GM19452 (cell line): Measurements from ENCODE around the gene WWOX.

ENCODE experiments used
- ATAC-seq: cut with Tn5 transposase; IDR thresholded peaks from one replicate; pipeline ENCODE4 v1.9.1; 2021; ENCODE audit not compliant: unreplicated experiment

WWOX gene

DNA sequence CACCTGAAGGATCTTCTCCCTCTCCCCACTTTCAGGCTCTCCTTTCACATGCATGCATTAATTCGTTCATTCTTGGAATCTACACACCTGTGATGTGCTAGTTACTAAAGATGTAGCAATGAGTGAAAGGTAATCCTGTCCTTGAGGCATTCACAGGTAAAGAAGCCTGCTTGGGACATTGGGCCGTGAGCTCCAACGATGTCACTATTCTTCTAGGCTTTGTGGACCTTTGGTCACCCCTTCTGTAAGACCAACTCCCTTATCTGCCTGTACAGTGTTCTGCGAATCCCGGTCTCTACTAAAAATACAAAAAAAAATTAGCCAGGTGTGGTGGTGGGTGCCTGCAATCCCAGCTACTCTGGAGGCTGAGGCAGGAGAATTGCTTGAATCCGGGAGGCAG, 892.5 kb downstream of the WWOX start:
- ATAC-seq: no peak

DNA sequence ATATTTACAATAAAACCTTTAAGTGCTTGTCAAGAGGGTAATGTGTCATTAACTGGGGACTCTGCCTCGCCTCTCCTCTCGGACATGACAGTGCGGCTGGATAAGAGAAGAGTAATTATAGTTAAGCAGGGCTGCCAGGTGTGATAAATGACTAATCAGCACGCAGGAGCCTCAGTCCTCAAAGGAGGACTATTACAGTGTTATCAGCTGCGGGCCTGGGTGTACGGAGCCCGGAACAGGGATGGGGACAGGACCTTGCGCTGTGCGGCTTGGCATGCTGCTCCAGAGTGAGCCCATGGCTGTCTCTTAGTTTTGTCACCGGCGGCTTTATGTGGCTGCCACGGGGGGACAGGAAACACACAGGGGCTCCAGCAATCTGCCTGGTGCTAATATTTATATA, 893.9 kb downstream of the WWOX start:
- ATAC-seq: no peak

DNA sequence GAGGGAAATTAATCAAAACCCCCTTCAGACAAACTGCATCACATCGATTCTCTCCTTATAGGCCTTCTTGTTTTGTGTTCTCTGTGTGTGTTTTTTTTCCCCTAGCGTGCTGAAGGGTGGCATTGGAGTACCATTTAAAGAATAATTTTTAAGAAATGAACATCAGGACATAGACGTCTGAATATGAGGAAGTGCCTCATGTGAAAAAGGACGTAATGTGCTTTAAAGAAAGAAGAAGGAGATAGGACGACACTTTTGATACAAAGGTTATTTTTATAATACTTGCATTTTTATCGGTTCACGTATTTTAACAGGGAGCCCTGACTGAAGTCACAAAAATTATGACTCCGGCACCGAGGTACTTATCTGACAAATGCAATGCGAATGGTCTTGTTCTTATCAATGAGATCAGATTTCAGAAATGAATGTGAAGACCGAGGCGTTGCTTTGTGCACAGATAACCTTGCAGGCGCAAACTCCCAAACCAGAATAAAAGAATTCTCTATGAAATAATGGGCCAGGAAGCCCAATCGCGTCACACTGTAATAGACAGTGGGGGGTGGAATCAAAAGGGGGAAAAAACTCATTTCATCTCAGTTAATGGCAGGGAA, 894.8 kb downstream of the WWOX start:
- ATAC-seq: no peak

DNA sequence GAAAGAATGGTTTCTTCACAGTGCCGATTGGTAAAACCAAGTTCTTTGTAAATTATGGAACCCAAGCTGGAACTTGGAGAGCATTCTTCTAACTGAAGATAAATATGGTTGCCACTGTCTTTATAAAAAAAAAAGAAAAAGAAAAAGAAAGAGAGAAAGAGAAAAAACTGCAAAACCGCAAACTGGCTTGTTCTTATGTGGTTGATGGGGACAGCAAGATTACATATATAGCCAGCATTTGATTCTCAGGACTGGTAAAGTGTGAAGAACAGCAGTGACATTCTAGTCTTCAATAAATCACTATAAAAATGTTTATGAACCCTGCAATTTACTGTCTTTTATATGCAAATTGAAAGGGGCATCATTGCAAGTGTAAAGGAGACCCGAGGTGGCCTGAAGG, 896.0 kb downstream of the WWOX start:
- ATAC-seq: no peak

DNA sequence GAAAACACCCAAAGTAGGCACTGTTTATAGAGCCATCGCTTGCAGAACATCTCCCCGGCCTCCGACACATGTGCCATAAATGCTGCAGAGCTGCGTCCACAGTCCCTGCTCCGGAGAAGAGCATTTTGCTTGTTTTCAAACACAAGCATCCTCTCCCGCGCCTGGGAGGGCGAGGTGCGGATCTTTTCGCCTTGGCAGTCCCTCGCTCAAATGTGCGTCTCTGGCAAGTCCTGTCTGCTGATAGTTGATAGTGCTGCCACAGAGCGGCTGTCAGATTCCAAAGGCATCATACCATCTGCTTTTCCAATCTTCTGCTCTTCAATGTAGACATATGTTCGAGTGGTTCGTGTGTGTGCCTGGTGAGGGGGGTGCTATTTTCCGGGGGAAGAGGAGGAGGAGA, 897.3 kb downstream of the WWOX start:
- no peak for ATAC-seq

DNA sequence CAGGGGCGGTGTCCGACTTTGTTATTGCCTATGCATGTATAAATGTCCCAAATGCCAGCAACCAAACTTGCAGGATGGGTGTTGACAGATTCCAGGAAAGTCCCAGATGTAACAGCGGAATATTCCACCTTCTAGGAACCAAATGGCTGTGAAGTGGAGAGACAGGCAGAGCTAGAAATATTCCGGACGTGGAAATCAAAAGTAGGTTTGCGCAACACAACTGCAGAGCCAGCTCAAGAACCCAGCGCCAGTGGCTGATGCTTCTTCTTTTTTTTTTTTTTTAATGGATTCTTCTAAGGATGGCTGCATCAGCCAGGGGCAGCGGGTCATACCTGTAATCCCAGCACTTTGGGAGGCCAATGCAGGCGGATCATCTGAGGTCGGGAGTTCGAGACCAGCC, 899.4 kb downstream of the WWOX start:
- ATAC-seq: no peak

DNA sequence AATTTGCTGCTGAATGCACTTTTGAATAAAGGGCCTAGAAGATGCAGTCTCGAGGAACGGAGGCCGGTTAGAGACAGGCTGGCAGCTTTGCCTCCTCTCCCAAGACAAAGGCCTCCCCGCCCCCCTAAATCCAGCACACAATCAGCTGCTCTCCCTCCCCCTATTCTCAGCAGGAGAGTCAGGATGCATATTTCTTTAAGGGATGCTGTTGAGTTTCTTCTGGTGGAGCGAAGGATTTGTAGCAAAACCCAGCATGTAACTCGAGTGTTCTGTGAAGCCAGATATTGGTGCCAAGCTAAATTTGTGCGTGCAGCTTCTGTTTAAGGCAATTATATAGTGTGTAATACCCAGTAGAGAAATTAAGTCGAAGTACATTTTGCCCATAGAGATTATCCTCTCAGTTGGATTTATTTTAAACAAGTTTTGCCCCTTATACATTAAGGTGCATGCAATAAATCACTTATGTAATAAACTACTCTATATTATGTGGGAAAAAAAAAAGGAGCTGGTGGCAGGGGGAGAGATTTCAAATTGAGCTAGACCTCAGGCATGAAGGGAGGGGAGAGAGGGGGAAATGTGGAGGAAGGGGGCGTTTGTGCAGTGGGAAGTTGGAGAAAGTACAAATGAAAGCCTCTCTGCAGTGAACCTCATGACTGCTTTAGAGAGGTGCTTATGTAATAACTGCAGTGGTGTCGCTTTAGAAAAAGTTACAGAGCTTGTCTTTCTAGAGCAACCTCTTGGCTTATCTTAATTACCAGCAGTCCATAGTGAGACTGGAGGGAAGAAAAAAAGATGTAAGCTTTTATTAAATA, 901.9 kb downstream of the WWOX start:
- no peak for ATAC-seq

DNA sequence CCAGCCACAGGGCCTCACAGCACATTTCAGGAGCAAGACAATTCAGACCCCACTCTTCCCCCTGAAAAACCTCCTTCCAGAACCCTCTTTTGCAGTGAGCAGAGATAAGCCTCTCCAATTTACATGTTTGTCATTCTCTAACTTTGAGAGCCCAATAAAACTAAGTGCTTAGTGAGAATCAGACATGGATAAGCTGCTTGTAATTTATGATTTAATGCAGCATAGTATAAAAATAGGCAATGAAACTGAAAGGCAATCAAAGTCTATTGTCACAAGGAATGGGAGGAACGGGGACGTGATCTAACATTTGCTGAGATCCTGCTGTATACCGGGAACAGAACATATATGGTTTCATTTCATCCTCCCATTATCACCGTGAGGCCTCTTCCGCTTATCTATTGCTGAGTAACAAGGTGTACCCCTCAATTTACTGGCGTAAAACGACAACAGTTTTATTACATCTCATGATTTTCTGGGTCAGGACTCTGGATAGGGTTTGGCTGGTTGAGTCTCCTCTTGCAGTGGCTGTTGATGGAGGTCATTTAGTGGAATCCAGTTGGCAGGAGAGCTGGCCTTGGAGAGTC, 903.7 kb downstream of the WWOX start:
- no peak for ATAC-seq

DNA sequence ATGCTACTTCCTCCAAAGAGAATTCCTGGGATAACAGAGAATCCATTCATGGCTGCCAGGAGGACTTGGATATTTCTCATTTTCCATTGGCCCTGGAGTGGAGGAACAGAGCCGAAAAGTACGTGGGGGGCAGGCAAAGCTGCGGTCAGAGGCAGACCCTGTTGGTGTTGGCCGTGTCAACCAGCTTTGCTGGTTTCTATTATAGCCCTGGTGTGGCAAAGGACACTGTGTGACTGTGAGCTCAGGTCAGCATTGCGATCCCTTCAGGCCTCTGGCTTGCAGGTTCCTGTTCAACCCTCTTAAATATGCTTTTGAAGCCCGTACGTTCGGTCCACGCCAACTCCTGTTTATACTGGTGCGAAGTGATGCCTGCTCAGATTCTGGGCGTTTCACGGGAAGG, 904.9 kb downstream of the WWOX start:
- no peak for ATAC-seq

DNA sequence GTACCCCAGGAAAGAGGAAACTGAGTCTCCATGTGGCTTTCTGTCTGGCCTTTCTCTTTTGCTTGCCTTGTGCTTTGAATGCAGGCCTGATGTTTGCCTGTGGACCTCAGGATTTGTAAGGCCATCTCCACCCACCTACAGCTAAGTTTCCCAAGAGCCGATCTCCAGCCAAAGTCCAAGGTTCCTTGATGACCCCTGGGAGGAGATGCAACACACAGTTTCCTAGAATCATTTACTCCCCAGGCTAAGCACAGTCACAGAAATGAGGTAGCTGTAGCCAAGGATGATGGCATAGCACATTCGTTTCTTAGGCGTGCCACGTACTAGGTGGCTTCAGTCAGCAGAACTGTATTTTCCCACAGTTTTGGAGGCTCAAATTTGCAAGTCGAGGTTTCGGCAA, 905.6 kb downstream of the WWOX start:
- ATAC-seq: no peak

DNA sequence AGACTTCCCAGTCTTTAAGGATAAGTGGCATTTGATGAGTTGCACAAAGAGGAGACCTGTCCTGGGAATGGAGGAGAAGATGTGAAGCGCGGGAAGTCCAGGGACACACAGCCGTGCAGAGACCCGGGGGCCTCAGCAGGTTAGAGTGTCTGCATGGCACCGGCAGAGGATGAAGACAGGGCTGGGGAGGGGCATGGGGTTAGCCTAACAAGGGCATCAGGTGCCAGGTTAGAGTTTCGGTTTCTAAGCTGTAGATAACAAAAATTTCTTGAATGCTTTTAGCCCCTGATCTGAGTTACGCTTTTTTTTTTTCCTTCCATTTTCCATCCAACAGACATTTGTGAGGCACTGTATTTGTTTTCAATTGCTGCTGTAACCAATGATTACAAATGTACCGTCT, 906.8 kb downstream of the WWOX start:
- no peak for ATAC-seq

DNA sequence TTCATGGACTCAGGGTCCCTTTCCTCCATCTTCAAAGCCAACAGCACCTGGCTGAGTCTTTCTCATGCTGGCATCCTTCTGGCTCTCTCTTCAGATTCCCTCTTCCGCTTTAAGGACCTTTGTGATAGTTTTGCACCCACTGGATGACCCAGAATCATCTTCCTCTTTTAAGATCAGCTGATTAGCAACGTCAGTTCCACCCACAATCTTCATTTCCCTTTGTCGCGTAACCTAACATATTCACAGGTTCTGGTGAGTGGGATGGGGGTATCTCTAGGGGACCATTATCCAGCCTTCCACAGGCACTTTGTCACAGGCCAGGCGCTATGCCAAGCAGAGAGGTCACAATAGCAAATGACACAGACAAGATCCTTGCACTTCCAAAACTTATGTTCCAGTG, 907.3 kb downstream of the WWOX start:
- ATAC-seq: no peak

DNA sequence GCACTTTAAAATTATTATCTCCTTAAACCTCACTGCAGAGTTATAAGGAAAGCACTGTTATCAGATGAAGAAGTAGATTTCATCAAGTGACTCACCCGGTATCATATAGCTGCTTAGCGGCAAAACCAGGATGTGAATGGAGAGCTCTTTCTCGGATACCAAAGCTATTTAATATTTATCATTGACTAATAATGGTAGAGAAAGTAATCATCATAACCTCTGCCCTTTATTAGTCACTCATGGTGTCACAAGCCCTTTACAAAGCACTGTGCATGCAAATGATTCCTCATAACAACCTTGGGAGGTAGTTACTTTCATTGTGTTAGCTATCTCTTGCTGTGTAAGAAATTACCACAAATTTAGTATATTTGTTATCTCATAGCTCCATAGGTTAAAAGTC, 908.2 kb downstream of the WWOX start:
- ATAC-seq: peak; percentile 71

DNA sequence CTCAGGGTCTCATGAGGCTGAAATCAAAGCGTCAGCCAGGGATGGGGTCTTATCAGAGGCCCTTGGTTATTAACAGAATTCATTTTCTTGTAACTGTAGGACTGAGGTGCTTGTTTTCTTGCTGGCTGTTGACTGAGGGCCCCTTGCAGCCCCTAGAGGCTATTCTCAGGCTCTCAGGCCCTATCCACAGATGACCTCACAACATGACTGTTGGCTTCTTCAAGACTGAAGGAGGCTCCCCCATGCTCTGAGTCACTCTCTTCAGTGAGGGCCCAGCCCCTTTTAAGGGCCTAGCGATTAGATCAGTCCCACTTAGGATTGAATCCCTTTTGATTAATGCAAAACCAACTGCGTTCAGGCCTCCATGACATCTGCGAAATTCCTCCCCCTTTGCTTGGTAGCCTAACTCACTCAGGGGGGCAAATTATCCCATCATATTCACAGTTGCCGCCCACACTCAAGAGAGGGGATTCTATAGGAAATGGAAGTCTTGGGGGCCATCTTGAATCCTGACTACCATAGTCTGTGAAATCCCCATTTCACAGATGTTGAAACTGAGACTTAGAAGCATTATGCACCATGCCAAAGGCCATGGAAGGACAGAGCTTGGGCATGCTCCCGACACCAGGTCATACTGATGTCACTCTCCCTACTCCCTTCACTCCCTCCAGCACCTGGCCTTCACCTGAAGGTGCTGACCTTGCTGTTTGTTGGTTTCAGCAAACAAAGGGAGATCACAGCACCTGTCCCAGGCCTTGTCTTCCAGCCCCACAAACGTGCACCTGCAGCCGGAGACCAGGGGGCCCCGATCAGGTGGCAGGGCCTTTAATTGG, 908.8 kb downstream of the WWOX start:
- ATAC-seq: no peak

DNA sequence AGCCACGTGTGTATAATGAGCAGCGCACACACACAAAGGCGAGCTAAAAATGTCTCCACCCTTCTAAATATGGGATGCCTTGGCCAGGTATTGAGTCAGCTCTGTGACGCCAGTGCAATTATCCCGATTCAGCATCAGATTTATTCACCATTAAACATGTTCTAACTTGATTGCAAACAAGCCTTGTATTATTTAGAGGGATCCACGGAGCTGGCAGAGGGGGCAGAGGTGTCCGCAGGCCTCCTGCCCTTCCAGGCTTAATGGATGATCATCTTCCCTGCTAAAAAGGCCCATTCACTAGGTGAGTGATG, 909.4 kb downstream of the WWOX start:
- ATAC-seq: no peak

DNA sequence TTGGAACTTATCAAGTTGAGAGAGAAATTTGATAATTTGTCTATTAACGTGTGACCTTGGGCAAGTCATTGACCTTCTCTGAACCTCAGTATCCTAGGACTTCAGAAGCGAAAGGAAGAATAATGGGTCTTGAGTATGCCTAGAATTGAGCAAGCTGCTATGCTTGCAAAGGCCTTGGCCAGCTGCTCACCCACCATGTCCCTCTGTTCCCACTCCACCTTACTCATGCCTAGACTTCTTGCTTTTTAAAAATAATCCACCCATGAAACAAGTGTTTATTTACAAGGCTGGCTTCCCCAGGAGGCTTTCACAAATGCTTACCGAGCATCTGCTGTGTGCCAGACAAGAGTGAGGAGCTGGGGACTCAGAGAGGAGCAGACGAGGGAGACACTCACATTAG, 910.4 kb downstream of the WWOX start:
- no peak for ATAC-seq

DNA sequence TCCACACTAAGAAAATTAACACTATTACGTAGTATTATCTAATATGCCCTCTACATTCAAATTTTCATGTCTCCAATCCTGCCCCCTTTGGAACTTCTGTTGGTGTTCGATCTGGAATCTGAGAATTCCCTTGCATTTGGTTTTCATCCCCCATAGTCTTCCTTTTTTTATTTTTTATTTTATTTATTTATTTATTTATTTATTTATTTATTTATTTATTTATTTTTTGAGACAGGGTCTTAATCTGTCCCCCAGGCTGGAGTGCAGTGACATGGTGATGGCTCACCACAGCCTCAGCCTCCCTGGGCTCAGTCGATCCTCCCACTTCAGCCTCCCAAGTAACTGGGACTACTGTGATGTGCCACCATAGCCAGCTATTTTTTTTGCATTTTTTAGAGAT, 911.8 kb downstream of the WWOX start:
- no peak for ATAC-seq

DNA sequence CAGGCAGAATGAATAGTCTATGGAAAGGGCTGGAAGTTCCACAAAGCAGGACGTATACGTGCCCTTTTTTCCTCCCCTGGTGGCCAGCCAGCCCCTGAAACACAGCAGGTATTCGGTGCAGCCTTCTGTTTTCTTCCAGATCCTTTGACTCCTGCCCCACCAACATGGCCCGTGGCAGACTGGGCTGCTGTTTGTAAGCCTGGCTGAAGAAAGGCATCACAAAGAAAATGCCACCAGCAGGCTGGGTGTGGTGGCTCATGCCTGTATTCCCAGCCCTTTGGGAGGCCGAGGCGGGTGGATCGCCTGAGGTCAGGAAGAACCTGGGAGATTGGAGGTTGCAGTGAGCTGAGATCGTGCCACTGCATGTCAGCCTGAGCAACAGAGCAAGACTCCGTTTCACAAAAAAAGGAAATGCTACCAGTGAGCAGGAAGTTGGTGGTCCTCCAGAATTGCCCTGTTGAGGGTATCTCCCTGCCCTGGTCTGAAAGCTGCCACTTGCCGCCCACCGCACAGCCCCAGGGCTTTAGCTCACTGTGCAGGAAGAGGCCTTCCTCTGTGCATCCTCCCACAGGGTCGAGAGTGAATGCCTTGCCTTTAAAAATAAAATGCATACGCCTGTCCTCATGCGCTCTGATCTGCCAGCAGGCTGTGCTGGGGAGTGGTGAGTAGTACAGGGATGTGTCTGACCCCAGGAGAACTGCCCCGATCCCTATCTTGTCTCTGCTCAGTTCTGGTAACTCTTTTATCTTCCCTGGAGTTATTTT, 913.4 kb downstream of the WWOX start:
- no peak for ATAC-seq

DNA sequence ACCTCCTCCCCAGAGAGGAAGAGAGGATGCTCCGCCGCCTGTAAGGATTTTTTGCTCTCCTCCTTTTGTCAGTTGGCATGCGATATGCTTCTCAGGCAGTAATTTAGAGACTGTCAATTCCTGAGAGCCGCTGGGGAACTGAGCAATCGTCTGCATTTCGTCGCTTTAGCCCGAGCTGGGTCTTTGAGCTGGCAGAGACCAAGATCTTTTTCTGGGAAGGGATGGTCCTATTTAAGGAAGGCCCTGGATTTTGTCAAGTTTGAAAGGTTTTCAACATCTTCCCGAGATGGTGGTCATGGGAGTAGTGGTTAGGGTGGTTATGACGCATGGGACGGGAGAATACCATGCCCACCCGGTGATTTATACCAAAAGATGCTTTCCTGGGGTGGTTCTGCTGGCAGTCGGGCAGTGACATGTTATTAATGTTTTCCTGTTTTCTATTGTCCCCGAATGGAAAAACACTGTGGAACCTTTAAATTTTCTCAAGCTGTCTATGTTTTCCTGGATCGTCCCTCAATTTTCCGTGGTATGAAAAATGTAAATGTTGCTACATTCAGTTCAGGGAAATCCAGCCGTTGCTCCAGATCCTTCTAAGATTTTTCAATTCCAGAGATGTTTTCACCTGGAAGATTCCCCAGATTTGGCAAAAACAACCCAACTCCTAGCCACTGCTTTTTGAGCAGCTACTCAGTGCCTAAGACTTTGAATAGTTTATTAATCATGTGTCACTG, 914.6 kb downstream of the WWOX start:
- no peak for ATAC-seq

DNA sequence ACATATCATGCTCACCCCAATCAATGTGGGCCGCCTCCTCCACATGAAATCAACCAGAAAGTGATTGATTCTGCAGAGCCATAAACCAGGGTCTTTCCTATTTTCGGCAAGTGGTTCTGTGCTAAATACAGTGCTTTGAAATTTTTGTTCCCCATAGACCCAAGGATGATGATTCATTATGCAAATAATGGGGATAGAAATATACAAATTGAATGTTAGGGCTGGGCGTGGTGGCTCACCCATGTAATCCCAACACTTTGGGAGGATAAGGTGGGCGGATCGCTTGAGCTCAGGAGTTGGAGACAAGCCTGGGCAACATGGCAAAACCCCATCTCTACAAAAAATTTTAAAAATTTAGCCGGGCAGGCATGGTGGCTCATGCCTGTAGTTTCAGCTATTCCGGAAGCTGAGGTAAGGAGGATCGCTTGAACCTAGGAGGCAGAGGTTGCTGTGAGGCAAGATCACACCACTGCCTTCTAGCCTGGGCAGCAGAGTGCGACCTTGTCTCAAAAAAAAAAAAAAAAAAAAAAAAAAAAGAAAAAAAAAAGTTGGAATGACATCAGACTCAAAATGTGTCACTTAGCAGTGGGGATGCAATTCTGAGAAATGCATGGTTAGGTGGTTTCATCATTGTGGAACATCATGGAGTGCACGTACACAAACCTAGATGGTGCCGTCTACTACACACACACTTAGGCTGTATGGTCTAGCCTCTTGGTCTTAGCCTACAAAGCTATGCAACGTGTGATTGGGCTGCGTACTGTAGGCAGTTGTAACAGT, 919.4 kb downstream of the WWOX start:
- no peak for ATAC-seq
